K562 (cell line): ENCODE results near the gene CDIPT. TPM values are rescaled to one million over a fixed set of nuclear protein-coding genes. Genes with fewer than 3 reads are reported as not detected.

Source experiments
- ATAC-seq: fragments of 200-7000 bp; cut with Tn5 transposase; 3 replicates; pipeline ENCODE4 v1.9.1; 2020; ENCODE audit warnings: moderate library complexity
- BruUV-seq: library from RNA; stranded (reverse); fragments of 400-500 nt; replicated peaks from 2 replicates; lab custom pipeline; 2021; lab: Mats Ljungman, UMichigan
- CTCF ChIA-PET: fragments of 300-600 bp; formaldehyde crosslinking; extraction: SDS; loops from one replicate; lab custom pipeline; 2021; ENCODE audit warnings: low intra/inter-chr PET ratio; lab: Yijun Ruan, JAX
- POLR2A ChIA-PET: fragments of 300-600, 350-650 bp; sonication (Branson Sonifier 250); formaldehyde crosslinking; extraction: SDS; loops from one replicate; lab custom pipeline; 2021; ENCODE audit warnings: antibody characterized with exemption, inconsistent platforms; lab: Yijun Ruan, JAX
- DNase-seq, 4 experiments: peaks; one replicate each; pipeline versions ENCODE4 v3.0.0 to v3.0.0-alpha.2; 2011 to 2018; ENCODE audit warnings: low spot score in 3 of 4, mixed read lengths in 3 of 4; ENCODE audit errors: extremely low read depth in 1 of 4
- FAIRE-seq: peaks from 2 replicates; lab custom pipeline; 2011; peaks lifted over from hg19 to GRCh38; lab: Jason Lieb, UNC
- H2AFZ ChIP-seq: 2 replicates; pipeline ENCODE4 v1.6.0; 2011; ENCODE audit warnings: low read depth, low read length, control low read depth, inconsistent platforms
- H3K27ac ChIP-seq: fragments of 200-600 bp; 3 replicates; pipeline ENCODE4 v1.8.0; 2011; ENCODE audit warnings: low read depth, mild to moderate bottlenecking, control low read depth, inconsistent platforms, low read length, moderate library complexity, mixed read lengths; ENCODE audit errors: extremely low read depth
- H3K27me3 ChIP-seq, 2 experiments: fragments of 300-600 bp in 1 of 2; 2 replicates in 1 of 2; 3 replicates in 1 of 2; pipeline versions ENCODE4 v1.6.0 to v1.8.0; 2011; ENCODE audit warnings: inconsistent platforms in 2 of 2, low read length in 2 of 2, mild to moderate bottlenecking in 1 of 2, mixed read lengths in 1 of 2, moderate library complexity in 1 of 2; ENCODE audit not compliant: control insufficient read depth in 2 of 2, insufficient read depth in 2 of 2
- H3K36me3 ChIP-seq: fragments of 300-600 bp; 3 replicates; pipeline ENCODE4 v1.8.0; 2011; ENCODE audit warnings: mild to moderate bottlenecking, low read length, inconsistent platforms; ENCODE audit not compliant: control insufficient read depth, insufficient read depth
- H3K4me1 ChIP-seq, 2 experiments: fragments of 200-600 bp in 1 of 2; replicated peaks in 1 of 2; 2 replicates in 1 of 2; 3 replicates in 1 of 2; pipeline versions ENCODE4 v1.5.1 to v1.8.0; 2011; ENCODE audit warnings: inconsistent platforms in 2 of 2, low read length in 2 of 2, mild to moderate bottlenecking in 1 of 2, mixed read lengths in 1 of 2, moderate library complexity in 1 of 2; ENCODE audit not compliant: control insufficient read depth in 2 of 2, insufficient read depth in 2 of 2
- H3K4me2 ChIP-seq: 2 replicates; pipeline ENCODE4 v1.6.1; 2011; ENCODE audit warnings: low read length, control low read depth, inconsistent platforms, mixed read lengths; ENCODE audit not compliant: insufficient read depth
- H3K4me3 ChIP-seq: fragments of 200-600 bp; sonication (generic), shearing (Covaris generic); 2 replicates; pipeline ENCODE4 v1.5.1; 2016; ENCODE audit warnings: control low read depth, inconsistent platforms
- H3K79me2 ChIP-seq: fragments of 200-600 bp; 3 replicates; pipeline ENCODE4 v1.8.0; 2011; ENCODE audit warnings: low read length, inconsistent platforms; ENCODE audit not compliant: control insufficient read depth, insufficient read depth
- H3K9ac ChIP-seq, 2 experiments: 2 replicates each; pipeline versions ENCODE4 v1.6.0 to v1.6.1; 2011; ENCODE audit warnings: low read depth in 2 of 2, low read length in 2 of 2, control low read depth in 1 of 2, inconsistent platforms in 1 of 2, mild to moderate bottlenecking in 1 of 2, mixed read lengths in 1 of 2; ENCODE audit not compliant: insufficient read depth in 1 of 2
- H3K9me1 ChIP-seq: one replicate; pipeline ENCODE4 v1.6.0; 2011; ENCODE audit warnings: inconsistent platforms, mild to moderate bottlenecking, low read length, moderate library complexity; ENCODE audit not compliant: control insufficient read depth, insufficient read depth
- H3K9me3 ChIP-seq: replicated peaks from 2 replicates; pipeline ENCODE4 v1.5.1; 2011; ENCODE audit warnings: low read depth, low read length, inconsistent platforms; ENCODE audit not compliant: control insufficient read depth, insufficient read depth
- H4K20me1 ChIP-seq: replicated peaks from 2 replicates; pipeline ENCODE4 v1.6.1; 2011; ENCODE audit warnings: low read length, inconsistent platforms, mixed read lengths; ENCODE audit not compliant: control insufficient read depth, insufficient read depth
- ZNF780A ChIP-seq: fragments of 250-450 bp; sonication (Bioruptor Pico); IDR thresholded peaks from 2 replicates; pipeline ENCODE4 v1.5.0; 2021; ENCODE audit warnings: mild to moderate bottlenecking
- WGBS: fragments of 100-300 bp; shearing (Covaris generic); methylation state at CpG from one replicate; pipeline ENCODE4 v1.1.6; 2016; ENCODE audit warnings: low coverage, mixed read lengths; ENCODE audit not compliant: insufficient coverage; ENCODE audit errors: missing lambda C conversion rate; 5-methylcytosine and 5-hydroxymethylcytosine counted together
- in situ Hi-C: fragments of 300-500 bp; cut with MboI; formaldehyde crosslinking; loops from 4 replicates; pipeline ENCODE4 v1.15.0; 2018; ENCODE audit warnings: inconsistent platforms, mixed read lengths
- intact Hi-C: fragments of 100-400 bp; cut with micrococcal nuclease; formaldehyde crosslinking; loops from 2 replicates; pipeline ENCODE4 v1.14.2; 2022
- polyA plus RNA-seq, 8 experiments: library from polyadenylated mRNA; depleted of rRNA in 4 of 8; stranded (reverse) in 5 of 8; unstranded in 3 of 8; fragments of >200 nt; fragmentation: Nextera tagmentation in 2 of 8; fragmentation: Illumina TruSeq in 1 of 8; extraction: Ambion mirVana in 2 of 8; extraction: Trizol in 1 of 8; gene quantifications; 2 replicates each; pipeline versions ENCODE4 v1.2.1 to v1.2.3, GENCODE V29; 2011 to 2014; ENCODE audit warnings: inconsistent platforms in 1 of 8, missing spikeins in 1 of 8
- total RNA-seq, 7 experiments: library from RNA; depleted of rRNA in 6 of 7; stranded (reverse); fragments of >200 nt in 6 of 7; fragmentation: Illumina TruSeq in 2 of 7; extraction: Trizol in 2 of 7; gene quantifications; 2 replicates each; pipeline versions ENCODE4 v1.2.1 to v1.2.3, GENCODE V29; 2011 to 2021; ENCODE audit warnings: low replicate concordance in 1 of 7
- TF ChIP-seq, protein P1 (sequence below), 2 experiments: fragments of 450-650 bp; IDR thresholded peaks; 2 replicates each; pipeline ENCODE4 v1.6.1; 2016

CDIPT gene
- total and polyA plus RNA-seq, 9 of the 15 experiments (the other 6 are each of a cell fraction or from before 2014, with no cell fraction given) = 1.3 to 37.0 (median 23.0) TPM

DNA sequence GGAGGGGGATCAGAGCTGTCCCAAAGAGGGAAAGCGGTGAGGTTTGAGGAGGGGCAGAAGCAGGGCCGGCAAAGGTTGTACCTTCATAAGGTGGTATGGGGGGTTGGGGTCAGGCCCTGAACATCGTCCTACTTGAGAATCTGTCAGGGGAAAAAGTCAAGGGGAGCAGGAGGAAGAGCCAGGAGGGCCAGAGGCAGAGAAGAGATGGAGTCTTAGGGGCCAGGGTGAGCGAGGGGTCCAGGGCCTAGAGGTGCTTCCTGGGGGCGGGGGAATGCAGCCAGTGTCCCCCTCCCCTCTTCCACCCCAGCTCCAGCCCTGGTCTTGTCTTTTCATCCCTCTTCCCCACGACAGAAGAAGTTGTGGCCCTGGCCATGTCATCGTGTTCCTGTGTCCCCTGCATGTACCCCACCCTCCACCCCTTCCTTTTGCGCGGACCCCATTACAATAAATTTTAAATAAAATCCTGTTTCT, 52.3 kb downstream of the CDIPT start:
- H3K27ac ChIP-seq = peak overlapping the region; percentile 88; the same call in 1 of the 3 replicates
- H3K4me1 ChIP-seq = peaks cover 43 to 80% of the 10 kb centered on the region in 2 experiments
- intact Hi-C loops (loop anchor here (10.0 kb wide), 1 partner anchor 214 kb away; the partner anchor contains the start of gene C16orf92), in situ Hi-C loops (no loop called here)
- H3K27me3 ChIP-seq = no peaks in the 10 kb centered on the region
- no peak overlapping the region for H2AFZ ChIP-seq
- peak overlapping the region in 1 of 2 experiments; percentile 100; a peak in 1 of 4 replicates for H3K9ac ChIP-seq
- H3K79me2 ChIP-seq = peaks cover 40% of the 10 kb centered on the region
- DNase-seq = no peak
- 16% methylated on average over 6 of the region's 9 CpGs for WGBS
- peak overlapping the region; percentile 60 for H3K4me3 ChIP-seq
- peak; percentile 76 for FAIRE-seq
- CTCF ChIA-PET = no interaction called here
- H3K9me3 ChIP-seq = no peaks in the 10 kb centered on the region
- peaks cover 23% of the 10 kb centered on the region; the same call in 1 of the 2 replicates for H4K20me1 ChIP-seq
- H3K36me3 ChIP-seq = peaks cover 36% of the 10 kb centered on the region
- H3K4me2 ChIP-seq = peak overlapping the region; percentile 91
- TSS peak; percentile 78 for BruUV-seq
- POLR2A ChIA-PET = interaction anchor here (0.8 to 1.3 kb wide), 3 partner anchors 7 to 110 kb away, joined by 3 to 4 read pairs (median 3); no protein-coding TSS in a partner anchor
- no peak for ATAC-seq
- no peaks in the 10 kb centered on the region for H3K9me1 ChIP-seq
- TF ChIP-seq, protein P1, sequence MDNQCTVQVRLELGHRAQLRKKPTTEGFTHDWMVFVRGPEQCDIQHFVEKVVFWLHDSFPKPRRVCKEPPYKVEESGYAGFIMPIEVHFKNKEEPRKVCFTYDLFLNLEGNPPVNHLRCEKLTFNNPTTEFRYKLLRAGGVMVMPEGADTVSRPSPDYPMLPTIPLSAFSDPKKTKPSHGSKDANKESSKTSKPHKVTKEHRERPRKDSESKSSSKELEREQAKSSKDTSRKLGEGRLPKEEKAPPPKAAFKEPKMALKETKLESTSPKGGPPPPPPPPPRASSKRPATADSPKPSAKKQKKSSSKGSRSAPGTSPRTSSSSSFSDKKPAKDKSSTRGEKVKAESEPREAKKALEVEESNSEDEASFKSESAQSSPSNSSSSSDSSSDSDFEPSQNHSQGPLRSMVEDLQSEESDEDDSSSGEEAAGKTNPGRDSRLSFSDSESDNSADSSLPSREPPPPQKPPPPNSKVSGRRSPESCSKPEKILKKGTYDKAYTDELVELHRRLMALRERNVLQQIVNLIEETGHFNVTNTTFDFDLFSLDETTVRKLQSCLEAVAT (IDR thresholded peaks at IDR 0.05) = 0 out of 4 replicates have a peak, but pooled peaks of 1 of the 2 experiments have one; percentile 49
- TF ChIP-seq ZNF780A (CRISPR knock-in tag) = no peak
- TF ChIP-seq, all 486 proteins: peak for 1
